A549 (cell line): ENCODE measurements around the gene SLC10A7. TPM values are rescaled to one million over a fixed set of nuclear protein-coding genes. Genes with fewer than 3 reads are reported as not detected.

ENCODE experiments used
- ATAC-seq, 2 experiments: fragments of 200-7000 bp in 1 of 2; fragments of >200 bp in 1 of 2; cut with Nextera tagmentation in 1 of 2; cut with Tn5 transposase in 1 of 2; 3 replicates each; pipeline versions ENCODE4 v1.8.0 to v1.9.1; 2018 to 2020; ENCODE audit warnings: mild to moderate bottlenecking in 1 of 2, moderate library complexity in 1 of 2
- CTCF ChIA-PET: fragments of 300-600 bp; sonication (Branson Sonifier 250); formaldehyde crosslinking; extraction: SDS; loops from one replicate; lab custom pipeline; 2021; ENCODE audit warnings: antibody characterized with exemption, inconsistent platforms; lab: Yijun Ruan, JAX
- POLR2A ChIA-PET: fragments of 350-600 bp; formaldehyde crosslinking; extraction: SDS; loops from one replicate; lab custom pipeline; 2021; ENCODE audit warnings: antibody characterized with exemption, inconsistent platforms; lab: Yijun Ruan, JAX
- DNase-seq, 2 experiments: peaks; one replicate each; pipeline versions ENCODE4 v3.0.0 to v3.0.0-alpha.2; 2011 to 2016; ENCODE audit warnings: low read depth in 1 of 2, low spot score in 1 of 2
- FAIRE-seq: peaks from 2 replicates; lab custom pipeline; 2011; peaks lifted over from hg19 to GRCh38; lab: Jason Lieb, UNC
- H3K27ac ChIP-seq, 2 experiments: fragments of >200 bp; sonication (Bioruptor Twin); formaldehyde crosslinking; 3 replicates each; pipeline ENCODE4 v1.5.1; 2016 to 2017
- H3K4me1 ChIP-seq: fragments of >200 bp; sonication (Bioruptor Twin); formaldehyde crosslinking; 3 replicates; pipeline ENCODE4 v1.6.1; 2016
- H3K4me2 ChIP-seq: fragments of >200 bp; sonication (Bioruptor Twin); formaldehyde crosslinking; 3 replicates; pipeline ENCODE4 v1.6.1; 2016
- H3K4me3 ChIP-seq: fragments of >200 bp; sonication (Bioruptor Twin); formaldehyde crosslinking; 3 replicates; pipeline ENCODE4 v1.5.1; 2016
- H3K9me3 ChIP-seq: fragments of >200 bp; sonication (Bioruptor Twin); formaldehyde crosslinking; 3 replicates; pipeline ENCODE4 v1.6.1; 2016
- ATOH8 ChIP-seq: fragments of 250-450 bp; sonication (Bioruptor Pico); IDR thresholded peaks from 2 replicates; pipeline ENCODE4 v1.5.0; 2020; ENCODE audit warnings: low read depth, mild to moderate bottlenecking, moderate library complexity
- EHF ChIP-seq: fragments of 250-450 bp; sonication (Bioruptor Pico); IDR thresholded peaks from 2 replicates; pipeline ENCODE4 v1.5.0; 2020; ENCODE audit warnings: mild to moderate bottlenecking
- EHMT2 ChIP-seq: fragments of 200-600 bp; sonication (generic); IDR thresholded peaks from 2 replicates; pipeline ENCODE4 v1.6.1; 2016; ENCODE audit warnings: antibody characterized with exemption, low read depth, mild to moderate bottlenecking, moderate library complexity
- FOSL2 ChIP-seq, 2 experiments: fragments of 450-650 bp in 1 of 2; fragments of >200 bp in 1 of 2; sonication (Bioruptor Twin) in 1 of 2; formaldehyde crosslinking; IDR thresholded peaks; 2 replicates each; pipeline versions ENCODE4 v1.5.0 to v1.6.1; 2016 to 2020; ENCODE audit warnings: mild to moderate bottlenecking in 1 of 2, moderate library complexity in 1 of 2
- GATA3 ChIP-seq: IDR thresholded peaks from 2 replicates; pipeline ENCODE4 v1.6.1; 2012; ENCODE audit warnings: borderline replicate concordance
- HOXB5 ChIP-seq: fragments of 250-450 bp; sonication (Bioruptor Pico); IDR thresholded peaks from 2 replicates; pipeline ENCODE4 v1.5.0; 2020; ENCODE audit warnings: mild to moderate bottlenecking, moderate library complexity
- JUNB ChIP-seq: fragments of >200 bp; sonication (Bioruptor Twin); formaldehyde crosslinking; IDR thresholded peaks from 2 replicates; pipeline ENCODE4 v1.6.1; 2016
- MAFK ChIP-seq: fragments of 450-650 bp; IDR thresholded peaks from 2 replicates; pipeline ENCODE4 v1.6.1; 2014; ENCODE audit not compliant: partially characterized antibody
- MAX ChIP-seq: IDR thresholded peaks from 2 replicates; pipeline ENCODE4 v1.6.1; 2012
- NFE2L2 ChIP-seq: fragments of 150-350 bp; conservative IDR thresholded peaks from 2 replicates; pipeline ENCODE4 v1.6.1; 2014; ENCODE audit warnings: low read length
- NR3C1 ChIP-seq: fragments of >200 bp; sonication (Bioruptor Twin); formaldehyde crosslinking; IDR thresholded peaks from 3 replicates; pipeline ENCODE4 v1.6.1; 2017
- RARB ChIP-seq: fragments of 250-450 bp; sonication (Bioruptor Pico); IDR thresholded peaks from 2 replicates; pipeline ENCODE4 v1.8.0; 2021; ENCODE audit warnings: mild to moderate bottlenecking, moderate library complexity
- ZFP36 ChIP-seq: fragments of 450-650 bp; IDR thresholded peaks from 2 replicates; pipeline ENCODE4 v1.6.1; 2014; ENCODE audit warnings: borderline replicate concordance; ENCODE audit not compliant: partially characterized antibody
- ZSCAN20 ChIP-seq: fragments of 250-450 bp; sonication (Bioruptor Pico); IDR thresholded peaks from 2 replicates; pipeline ENCODE4 v1.8.0; 2022; ENCODE audit warnings: mild to moderate bottlenecking, moderate library complexity
- WGBS: methylation state at CpG from one replicate; pipeline ENCODE4 v1.1.6; 2017; ENCODE audit errors: missing lambda C conversion rate; 5-methylcytosine and 5-hydroxymethylcytosine counted together
- polyA plus RNA-seq, 4 experiments: library from polyadenylated mRNA; depleted of rRNA in 3 of 4; stranded (reverse); fragments of >200 nt; fragmentation: RNase III in 1 of 4; extraction: RNeasy Plus Mini Kit Qiagen cat#74134 plus additional on column Dnase treatment in 1 of 4; gene quantifications; 2 replicates in 3 of 4; 3 replicates in 1 of 4; pipeline ENCODE4 v1.2.3, GENCODE V29; 2011 to 2017
- TF ChIP-seq, protein P1 (sequence below): IDR thresholded peaks from 2 replicates; pipeline ENCODE4 v1.6.1; 2012
- TF ChIP-seq, protein P2 (sequence below): fragments of >200 bp; sonication (Bioruptor Twin); formaldehyde crosslinking; IDR thresholded peaks from 3 replicates; pipeline ENCODE4 v1.5.1; 2016
- TF ChIP-seq, protein P3 (sequence below): fragments of 200-600 bp; sonication (generic); IDR thresholded peaks from 2 replicates; pipeline ENCODE4 v1.6.1; 2016; ENCODE audit warnings: antibody characterized with exemption, mild to moderate bottlenecking, moderate library complexity

The SLC10A7 gene
- polyA plus RNA-seq, 2 of the 4 experiments (the other 2 are of a cell fraction): 1.3 to 6.5 TPM

- Histone ChIP-seq H3K4me3 (no peak overlapping the region), H3K4me1 (peaks cover 7% of the 10 kb centered on the region), H3K27ac (no peak overlapping the region), H3K4me2 (no peak overlapping the region), H3K9me3 (no peaks in the 10 kb centered on the region)
- ATAC-seq: no peak
- no peak for TF ChIP-seq GATA3
- no peak for TF ChIP-seq MAX
- TF ChIP-seq, protein P1, sequence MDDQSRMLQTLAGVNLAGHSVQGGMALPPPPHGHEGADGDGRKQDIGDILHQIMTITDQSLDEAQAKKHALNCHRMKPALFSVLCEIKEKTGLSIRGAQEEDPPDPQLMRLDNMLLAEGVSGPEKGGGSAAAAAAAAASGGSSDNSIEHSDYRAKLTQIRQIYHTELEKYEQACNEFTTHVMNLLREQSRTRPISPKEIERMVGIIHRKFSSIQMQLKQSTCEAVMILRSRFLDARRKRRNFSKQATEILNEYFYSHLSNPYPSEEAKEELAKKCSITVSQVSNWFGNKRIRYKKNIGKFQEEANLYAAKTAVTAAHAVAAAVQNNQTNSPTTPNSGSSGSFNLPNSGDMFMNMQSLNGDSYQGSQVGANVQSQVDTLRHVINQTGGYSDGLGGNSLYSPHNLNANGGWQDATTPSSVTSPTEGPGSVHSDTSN: no peak
- TF ChIP-seq RARB (CRISPR knock-in tag): no peak
- no peak for TF ChIP-seq JUNB
- TF ChIP-seq, protein P2, sequence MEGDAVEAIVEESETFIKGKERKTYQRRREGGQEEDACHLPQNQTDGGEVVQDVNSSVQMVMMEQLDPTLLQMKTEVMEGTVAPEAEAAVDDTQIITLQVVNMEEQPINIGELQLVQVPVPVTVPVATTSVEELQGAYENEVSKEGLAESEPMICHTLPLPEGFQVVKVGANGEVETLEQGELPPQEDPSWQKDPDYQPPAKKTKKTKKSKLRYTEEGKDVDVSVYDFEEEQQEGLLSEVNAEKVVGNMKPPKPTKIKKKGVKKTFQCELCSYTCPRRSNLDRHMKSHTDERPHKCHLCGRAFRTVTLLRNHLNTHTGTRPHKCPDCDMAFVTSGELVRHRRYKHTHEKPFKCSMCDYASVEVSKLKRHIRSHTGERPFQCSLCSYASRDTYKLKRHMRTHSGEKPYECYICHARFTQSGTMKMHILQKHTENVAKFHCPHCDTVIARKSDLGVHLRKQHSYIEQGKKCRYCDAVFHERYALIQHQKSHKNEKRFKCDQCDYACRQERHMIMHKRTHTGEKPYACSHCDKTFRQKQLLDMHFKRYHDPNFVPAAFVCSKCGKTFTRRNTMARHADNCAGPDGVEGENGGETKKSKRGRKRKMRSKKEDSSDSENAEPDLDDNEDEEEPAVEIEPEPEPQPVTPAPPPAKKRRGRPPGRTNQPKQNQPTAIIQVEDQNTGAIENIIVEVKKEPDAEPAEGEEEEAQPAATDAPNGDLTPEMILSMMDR: no peak
- TF ChIP-seq ZFP36: no peak
- TF ChIP-seq EHF (CRISPR knock-in tag): no peak
- TF ChIP-seq, protein P3, sequence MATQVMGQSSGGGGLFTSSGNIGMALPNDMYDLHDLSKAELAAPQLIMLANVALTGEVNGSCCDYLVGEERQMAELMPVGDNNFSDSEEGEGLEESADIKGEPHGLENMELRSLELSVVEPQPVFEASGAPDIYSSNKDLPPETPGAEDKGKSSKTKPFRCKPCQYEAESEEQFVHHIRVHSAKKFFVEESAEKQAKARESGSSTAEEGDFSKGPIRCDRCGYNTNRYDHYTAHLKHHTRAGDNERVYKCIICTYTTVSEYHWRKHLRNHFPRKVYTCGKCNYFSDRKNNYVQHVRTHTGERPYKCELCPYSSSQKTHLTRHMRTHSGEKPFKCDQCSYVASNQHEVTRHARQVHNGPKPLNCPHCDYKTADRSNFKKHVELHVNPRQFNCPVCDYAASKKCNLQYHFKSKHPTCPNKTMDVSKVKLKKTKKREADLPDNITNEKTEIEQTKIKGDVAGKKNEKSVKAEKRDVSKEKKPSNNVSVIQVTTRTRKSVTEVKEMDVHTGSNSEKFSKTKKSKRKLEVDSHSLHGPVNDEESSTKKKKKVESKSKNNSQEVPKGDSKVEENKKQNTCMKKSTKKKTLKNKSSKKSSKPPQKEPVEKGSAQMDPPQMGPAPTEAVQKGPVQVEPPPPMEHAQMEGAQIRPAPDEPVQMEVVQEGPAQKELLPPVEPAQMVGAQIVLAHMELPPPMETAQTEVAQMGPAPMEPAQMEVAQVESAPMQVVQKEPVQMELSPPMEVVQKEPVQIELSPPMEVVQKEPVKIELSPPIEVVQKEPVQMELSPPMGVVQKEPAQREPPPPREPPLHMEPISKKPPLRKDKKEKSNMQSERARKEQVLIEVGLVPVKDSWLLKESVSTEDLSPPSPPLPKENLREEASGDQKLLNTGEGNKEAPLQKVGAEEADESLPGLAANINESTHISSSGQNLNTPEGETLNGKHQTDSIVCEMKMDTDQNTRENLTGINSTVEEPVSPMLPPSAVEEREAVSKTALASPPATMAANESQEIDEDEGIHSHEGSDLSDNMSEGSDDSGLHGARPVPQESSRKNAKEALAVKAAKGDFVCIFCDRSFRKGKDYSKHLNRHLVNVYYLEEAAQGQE: no peak
- no peak for TF ChIP-seq ATOH8 (CRISPR knock-in tag)
- TF ChIP-seq HOXB5 (CRISPR knock-in tag): no peak
- 91% methylated on average over 2 of the region's 2 CpGs for WGBS
- CTCF ChIA-PET: no interaction called here
- POLR2A ChIA-PET: no interaction called here
- no peak for FAIRE-seq
- DNase-seq: no peak
Observed at GRCh38 chr4:146261041-146261440, 260.7 kb downstream of the SLC10A7 start.

- peaks cover 12% of the 10 kb centered on the region for H3K4me1 ChIP-seq
- TF ChIP-seq NR3C1 (no peak), FOSL2 (IDR thresholded peaks at IDR 0.05) (no peak), FOSL2 (CRISPR knock-in tag; IDR thresholded peaks at IDR 0.05) (no peak), HOXB5 (CRISPR knock-in tag) (no peak)
- TF ChIP-seq, all 56 proteins: peak for 0
- Histone ChIP-seq H3K9me3 (no peaks in the 10 kb centered on the region), H3K27ac (no peak overlapping the region), H3K4me3 (no peak overlapping the region), H3K4me2 (no peak overlapping the region)
- FAIRE-seq (no peak), DNase-seq (no peak), ATAC-seq (no peak)
- WGBS: 100% methylated on average over 4 of the region's 4 CpGs
- ChIA-PET POLR2A (no interaction called here), CTCF (no interaction called here)
Observed at GRCh38 chr4:146260521-146260920, 261.2 kb downstream of the SLC10A7 start.

DNA sequence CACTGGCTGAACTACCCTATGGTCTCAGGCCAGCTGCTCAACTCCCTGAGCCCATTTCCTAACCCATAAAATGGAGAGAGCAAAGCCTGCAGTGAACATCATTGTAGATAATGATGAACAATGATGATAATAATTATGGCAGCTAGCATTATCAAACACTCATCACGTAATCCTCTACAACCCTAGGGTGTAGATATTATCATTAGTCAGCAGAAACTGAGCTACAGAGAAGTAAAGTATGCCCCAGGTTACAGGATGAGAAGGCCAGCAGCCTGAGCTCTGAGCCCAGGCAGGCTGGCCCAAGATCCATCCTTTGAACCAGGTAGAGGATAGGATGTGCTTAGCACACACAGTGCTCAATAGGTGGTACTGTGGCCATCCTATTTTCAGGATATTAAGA lies 264.2 kb downstream of the SLC10A7 start:
- CTCF ChIA-PET: no interaction called here
- peak overlapping the region in 1 of 2 experiments; percentile 50; a peak in 2 of 6 replicates for H3K27ac ChIP-seq
- 93% methylated on average over 1 of the region's 1 CpG for WGBS
- DNase-seq: no peak
- POLR2A ChIA-PET: no interaction called here
- H3K9me3 ChIP-seq: no peaks in the 10 kb centered on the region
- H3K4me1 ChIP-seq: peaks cover 42% of the 10 kb centered on the region
- TF ChIP-seq ZSCAN20 (CRISPR knock-in tag) (no peak), EHMT2 (no peak), MAFK (peak; percentile 86), NFE2L2 (no peak)
- H3K4me3 ChIP-seq: no peak overlapping the region
- no peak overlapping the region for H3K4me2 ChIP-seq
- no peak for FAIRE-seq
- no peak for ATAC-seq
